Measurements from ENCODE around the gene RASGRP3.

RASGRP3 gene

DNA sequence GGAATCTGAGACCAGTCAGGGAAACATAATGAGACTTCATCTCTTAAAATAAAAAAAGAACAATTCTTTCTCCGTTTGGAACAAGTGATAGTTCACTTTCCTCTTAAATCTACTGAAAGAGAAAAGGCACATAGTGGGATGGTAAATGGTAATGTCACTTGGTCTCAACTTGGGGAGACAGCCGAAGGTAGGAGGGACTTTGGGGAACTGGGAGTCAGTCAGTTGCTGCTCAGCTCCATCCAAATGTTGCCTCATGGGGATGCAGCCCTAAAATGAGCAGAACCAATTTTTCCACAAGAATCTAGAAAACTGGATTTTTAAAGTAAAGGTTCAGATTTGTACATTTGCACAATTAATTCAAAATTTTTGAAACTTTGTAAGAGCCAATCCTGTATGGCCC lies 19.2 kb downstream of the RASGRP3 start:
- H3K4me3 ChIP-seq (ENCODE audit: low read length), result no peak overlapping the region

DNA sequence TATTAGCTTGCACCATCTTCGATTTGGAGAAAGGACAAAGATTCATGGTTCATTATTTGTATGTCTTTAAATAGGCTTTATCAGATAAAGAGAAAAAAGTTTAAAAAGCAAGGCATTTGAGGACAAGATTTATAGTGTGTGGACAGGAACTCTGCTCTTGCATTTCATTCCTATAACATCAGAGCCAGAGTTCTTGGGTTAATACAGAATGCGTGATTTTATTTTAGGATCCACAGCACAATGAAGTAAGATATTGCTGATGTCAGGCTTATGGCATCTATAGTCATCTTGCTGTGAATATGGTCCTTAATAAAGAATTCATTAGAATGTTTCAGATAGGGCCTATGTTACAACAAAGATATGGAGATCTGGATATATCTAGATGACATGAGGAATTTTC lies 19.7 kb downstream of the RASGRP3 start:
- Histone ChIP-seq H3K36me3 (ENCODE audit: insufficient read depth, low read depth, low read length) (no peaks in the 10 kb centered on the region), H3K9me3 (ENCODE audit: insufficient read depth, low read depth, low read length) (no peaks in the 10 kb centered on the region), H3K27me3 (ENCODE audit: insufficient read depth, low read length) (no peaks in the 10 kb centered on the region), H3K4me1 (ENCODE audit: insufficient read depth, low read length) (no peaks in the 10 kb centered on the region), H3K9ac (ENCODE audit: low read depth, low read length) (no peak overlapping the region), H3K27ac (ENCODE audit: low read length) (no peak overlapping the region), H3K4me3 (ENCODE audit: low read length) (no peak overlapping the region)

More for the DNA sequence above, 19.2 kb downstream of the RASGRP3 start:
- no peaks in the 10 kb centered on the region for H3K27me3 ChIP-seq (ENCODE audit: insufficient read depth, low read length)
- H3K4me1 ChIP-seq (ENCODE audit: insufficient read depth, low read length), result no peaks in the 10 kb centered on the region
- no peaks in the 10 kb centered on the region for H3K9me3 ChIP-seq (ENCODE audit: insufficient read depth, low read depth, low read length)
- H3K36me3 ChIP-seq (ENCODE audit: insufficient read depth, low read depth, low read length), result no peaks in the 10 kb centered on the region
- H3K9ac ChIP-seq (ENCODE audit: low read depth, low read length), result no peak overlapping the region
- no peak overlapping the region for H3K27ac ChIP-seq (ENCODE audit: low read length)

DNA sequence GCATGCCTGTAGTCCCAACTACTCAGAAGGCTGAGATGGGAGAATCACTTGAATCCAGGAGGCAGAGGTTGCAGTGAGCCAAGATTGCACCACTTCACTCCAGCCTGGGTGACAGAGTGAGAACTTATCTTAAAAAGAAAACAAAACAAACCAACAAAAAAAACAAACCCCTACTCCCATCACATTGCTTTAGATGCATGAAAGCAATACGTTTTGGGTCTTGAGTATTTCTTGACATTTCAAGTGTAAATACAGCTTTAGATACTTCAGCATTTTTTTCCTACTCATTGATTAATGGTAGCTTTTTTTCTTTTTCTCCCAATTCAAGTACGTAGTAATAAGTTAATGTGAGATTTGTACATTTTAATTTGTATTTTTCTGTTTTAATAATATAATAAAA lies 20.3 kb downstream of the RASGRP3 start:
- Histone ChIP-seq H3K27ac (ENCODE audit: low read length) (no peak overlapping the region), H3K9ac (ENCODE audit: low read depth, low read length) (no peak overlapping the region), H3K4me1 (ENCODE audit: insufficient read depth, low read length) (no peaks in the 10 kb centered on the region), H3K27me3 (ENCODE audit: insufficient read depth, low read length) (no peaks in the 10 kb centered on the region), H3K4me3 (ENCODE audit: low read length) (no peak overlapping the region), H3K9me3 (ENCODE audit: insufficient read depth, low read depth, low read length) (no peaks in the 10 kb centered on the region), H3K36me3 (ENCODE audit: insufficient read depth, low read depth, low read length) (no peaks in the 10 kb centered on the region)

DNA sequence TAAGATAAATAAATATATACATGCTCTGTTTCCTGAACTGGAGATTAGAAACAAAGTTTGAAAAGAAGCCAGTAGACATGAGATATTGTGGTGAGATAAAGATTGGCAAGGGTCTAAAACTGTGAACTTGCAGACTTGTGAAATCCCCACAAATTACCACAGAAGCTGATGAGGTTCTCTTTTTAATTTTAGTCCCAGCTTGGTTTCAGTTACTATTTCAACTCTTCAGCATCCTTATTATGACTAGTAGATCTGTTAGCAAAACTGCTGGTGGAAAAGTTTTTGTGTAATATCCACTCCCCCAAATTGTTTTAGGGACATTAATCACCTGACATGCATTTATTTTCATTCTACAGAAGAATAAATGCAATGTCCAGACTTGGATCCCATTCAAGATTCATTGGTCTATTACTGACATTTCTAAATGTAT lies 20.8 kb downstream of the RASGRP3 start:
- Histone ChIP-seq H3K27ac (ENCODE audit: low read length) (no peak overlapping the region), H3K36me3 (ENCODE audit: insufficient read depth, low read depth, low read length) (no peaks in the 10 kb centered on the region), H3K9ac (ENCODE audit: low read depth, low read length) (no peak overlapping the region)

DNA sequence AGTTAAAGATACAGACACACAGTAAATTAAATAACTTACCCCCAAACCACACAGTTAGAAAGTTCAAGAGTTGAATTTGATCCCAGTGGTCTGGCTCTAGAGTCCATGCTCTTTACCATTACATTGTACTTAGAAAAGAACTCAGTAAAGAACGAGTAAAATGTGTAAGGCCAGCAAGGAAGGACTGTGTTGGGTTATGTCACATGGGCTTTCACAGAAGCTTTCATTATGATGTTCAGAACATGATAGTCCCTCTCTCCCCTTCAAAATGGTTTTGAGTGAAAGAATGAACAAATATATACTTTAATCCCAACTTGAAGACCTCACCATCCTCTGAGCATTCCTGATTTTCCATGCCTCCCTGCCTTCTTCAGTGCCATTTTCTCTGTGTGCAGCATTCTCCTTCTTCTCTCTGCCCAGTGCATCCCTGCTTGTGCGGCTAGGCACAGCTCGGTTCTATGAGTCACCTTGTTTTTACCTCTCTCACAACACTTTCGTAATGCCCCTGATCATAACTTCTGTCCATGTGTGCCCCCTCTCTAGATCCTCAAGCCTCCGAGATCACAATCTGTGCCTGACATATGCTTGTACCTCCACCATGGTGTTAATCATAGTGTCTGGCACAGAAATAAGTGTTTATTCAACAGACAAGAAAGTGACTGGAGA lies 22.0 kb downstream of the RASGRP3 start:
- no peak overlapping the region for H3K27ac ChIP-seq (ENCODE audit: low read length)
- no peak overlapping the region for H3K9ac ChIP-seq (ENCODE audit: low read depth, low read length)
- H3K36me3 ChIP-seq (ENCODE audit: insufficient read depth, low read depth, low read length), result no peaks in the 10 kb centered on the region
- H3K27me3 ChIP-seq (ENCODE audit: insufficient read depth, low read length), result no peaks in the 10 kb centered on the region
- H3K9me3 ChIP-seq (ENCODE audit: insufficient read depth, low read depth, low read length), result no peaks in the 10 kb centered on the region
- H3K4me3 ChIP-seq (ENCODE audit: low read length), result no peak overlapping the region
- no peaks in the 10 kb centered on the region for H3K4me1 ChIP-seq (ENCODE audit: insufficient read depth, low read length)

More for the DNA sequence above, 20.8 kb downstream of the RASGRP3 start:
- H3K9me3 ChIP-seq (ENCODE audit: insufficient read depth, low read depth, low read length), result no peaks in the 10 kb centered on the region
- no peaks in the 10 kb centered on the region for H3K27me3 ChIP-seq (ENCODE audit: insufficient read depth, low read length)
- H3K4me1 ChIP-seq (ENCODE audit: insufficient read depth, low read length), result no peaks in the 10 kb centered on the region
- no peak overlapping the region for H3K4me3 ChIP-seq (ENCODE audit: low read length)

DNA sequence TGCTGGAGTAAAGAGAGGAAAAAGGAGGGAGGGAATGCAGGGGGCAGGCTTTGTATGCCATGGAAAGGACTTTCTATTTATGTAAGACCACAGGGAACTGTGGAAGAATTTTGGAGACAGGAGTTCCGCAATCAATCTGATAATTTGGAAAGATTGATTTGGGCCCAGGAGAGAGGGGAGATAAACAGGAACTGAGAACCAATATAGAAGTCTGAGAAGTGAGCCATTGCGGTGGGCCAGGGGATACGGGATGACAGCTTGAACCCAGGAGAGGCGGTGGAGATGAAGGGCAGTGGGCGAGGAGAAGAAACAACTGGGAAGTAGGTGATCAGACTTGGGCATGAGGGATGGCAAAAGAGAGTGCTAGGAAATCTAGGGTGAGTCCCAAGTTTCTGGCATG lies 23.7 kb downstream of the RASGRP3 start:
- Histone ChIP-seq H3K27me3 (ENCODE audit: insufficient read depth, low read length) (no peaks in the 10 kb centered on the region), H3K9me3 (ENCODE audit: insufficient read depth, low read depth, low read length) (no peaks in the 10 kb centered on the region), H3K36me3 (ENCODE audit: insufficient read depth, low read depth, low read length) (no peaks in the 10 kb centered on the region), H3K4me1 (ENCODE audit: insufficient read depth, low read length) (no peaks in the 10 kb centered on the region), H3K9ac (ENCODE audit: low read depth, low read length) (no peak overlapping the region), H3K4me3 (ENCODE audit: low read length) (no peak overlapping the region), H3K27ac (ENCODE audit: low read length) (no peak overlapping the region)

DNA sequence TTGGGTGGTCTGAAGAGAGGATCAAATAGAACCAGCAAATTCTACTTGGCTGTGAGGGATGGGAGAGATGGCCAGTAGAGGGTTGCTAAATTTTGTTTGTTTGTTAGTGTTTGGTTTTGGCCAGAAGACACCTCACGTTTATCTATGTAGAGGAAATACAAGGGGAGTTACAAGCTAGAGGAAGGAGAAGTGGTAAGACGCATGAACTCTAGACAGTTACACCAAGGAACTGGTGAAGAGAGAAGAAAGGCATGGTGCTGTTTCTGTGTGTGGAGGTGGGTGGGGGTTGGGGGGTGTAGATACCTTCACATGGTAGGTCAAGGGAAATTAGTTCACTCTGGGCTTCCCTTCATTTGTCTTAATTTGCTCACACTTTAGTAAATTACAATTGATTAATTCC lies 25.6 kb downstream of the RASGRP3 start:
- Histone ChIP-seq H3K9me3 (ENCODE audit: insufficient read depth, low read depth, low read length) (no peaks in the 10 kb centered on the region), H3K36me3 (ENCODE audit: insufficient read depth, low read depth, low read length) (no peaks in the 10 kb centered on the region), H3K4me1 (ENCODE audit: insufficient read depth, low read length) (no peaks in the 10 kb centered on the region), H3K4me3 (ENCODE audit: low read length) (no peak overlapping the region), H3K9ac (ENCODE audit: low read depth, low read length) (no peak overlapping the region), H3K27me3 (ENCODE audit: insufficient read depth, low read length) (no peaks in the 10 kb centered on the region), H3K27ac (ENCODE audit: low read length) (no peak overlapping the region)

DNA sequence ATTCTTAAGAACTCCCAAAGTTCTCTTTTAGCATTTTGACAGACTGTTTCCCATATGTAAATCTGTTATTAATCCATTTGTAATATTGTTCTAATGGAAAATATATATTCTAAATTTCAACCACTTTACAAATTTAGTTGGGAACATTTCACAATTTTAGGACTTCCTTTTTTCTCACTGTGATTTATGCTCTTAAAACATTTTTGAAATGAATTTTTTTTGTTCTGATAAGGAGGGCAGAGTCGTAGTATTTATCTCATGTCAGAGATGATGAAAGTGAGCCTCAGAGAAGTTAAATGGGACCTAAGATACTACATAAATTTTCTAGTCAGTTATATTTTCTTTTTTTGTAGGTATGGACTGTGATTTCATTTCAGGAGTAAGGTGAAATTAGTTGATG lies 26.6 kb downstream of the RASGRP3 start:
- H3K27me3 ChIP-seq (ENCODE audit: insufficient read depth, low read length), result no peaks in the 10 kb centered on the region
- no peaks in the 10 kb centered on the region for H3K4me1 ChIP-seq (ENCODE audit: insufficient read depth, low read length)
- H3K4me3 ChIP-seq (ENCODE audit: low read length), result no peak overlapping the region
- no peak overlapping the region for H3K9ac ChIP-seq (ENCODE audit: low read depth, low read length)
- H3K27ac ChIP-seq (ENCODE audit: low read length), result no peak overlapping the region
- no peaks in the 10 kb centered on the region for H3K36me3 ChIP-seq (ENCODE audit: insufficient read depth, low read depth, low read length)
- H3K9me3 ChIP-seq (ENCODE audit: insufficient read depth, low read depth, low read length), result no peaks in the 10 kb centered on the region

DNA sequence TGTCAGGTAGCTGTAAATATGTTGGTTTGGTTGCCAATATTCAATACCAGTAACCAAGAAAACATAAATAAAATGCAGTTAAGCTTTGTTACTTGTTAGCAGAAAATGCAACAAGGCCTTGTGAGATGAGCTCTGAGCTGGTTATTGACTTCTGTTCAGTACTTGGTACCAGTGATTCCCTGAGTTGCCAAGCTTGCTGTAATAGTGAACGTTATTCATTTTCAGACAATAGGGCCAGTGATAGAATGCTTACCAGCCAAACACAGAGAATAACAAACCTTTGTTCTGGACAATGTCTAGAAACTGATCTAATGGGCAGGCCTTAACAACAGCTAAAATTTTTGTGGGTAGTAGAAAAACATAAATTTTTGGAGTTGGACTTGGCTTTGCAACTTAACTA lies 29.5 kb downstream of the RASGRP3 start:
- no peaks in the 10 kb centered on the region for H3K9me3 ChIP-seq (ENCODE audit: insufficient read depth, low read depth, low read length)
- no peaks in the 10 kb centered on the region for H3K27me3 ChIP-seq (ENCODE audit: insufficient read depth, low read length)
- no peak overlapping the region for H3K4me3 ChIP-seq (ENCODE audit: low read length)
- no peak overlapping the region for H3K9ac ChIP-seq (ENCODE audit: low read depth, low read length)
- no peak overlapping the region for H3K27ac ChIP-seq (ENCODE audit: low read length)
- no peaks in the 10 kb centered on the region for H3K4me1 ChIP-seq (ENCODE audit: insufficient read depth, low read length)
- no peaks in the 10 kb centered on the region for H3K36me3 ChIP-seq (ENCODE audit: insufficient read depth, low read depth, low read length)

DNA sequence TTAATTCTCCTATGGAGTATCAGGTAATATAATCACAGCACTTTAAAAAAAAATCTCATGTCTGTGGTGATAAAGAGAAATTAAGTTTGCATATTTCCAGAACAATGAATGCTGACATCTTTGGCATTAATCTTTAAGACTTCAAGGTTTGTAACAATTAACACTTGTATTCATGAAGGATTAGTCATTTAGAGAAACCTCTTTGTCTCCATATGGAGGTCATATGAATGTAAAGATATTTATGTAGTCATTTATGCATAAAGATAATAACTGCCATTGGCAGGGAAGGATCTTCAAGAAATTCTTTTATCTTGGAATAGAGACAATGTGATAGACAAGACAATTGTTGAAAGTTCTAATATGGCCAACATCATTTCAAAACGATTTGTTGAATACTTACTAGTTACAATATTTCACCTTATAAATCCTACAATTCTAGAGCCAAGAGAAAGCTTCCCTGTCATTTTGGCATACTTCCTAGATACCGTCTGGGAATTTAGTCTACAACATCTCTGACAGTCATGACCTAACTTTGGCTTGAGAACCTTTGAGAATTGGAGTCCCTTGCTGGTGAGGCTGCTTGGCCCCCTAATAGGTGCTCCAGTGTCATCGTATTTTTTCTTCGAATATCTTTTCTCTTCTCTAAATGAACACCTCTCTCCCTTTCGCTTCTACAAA lies 33.6 kb downstream of the RASGRP3 start:
- Histone ChIP-seq H3K4me1 (ENCODE audit: insufficient read depth, low read length) (no peaks in the 10 kb centered on the region), H3K9ac (ENCODE audit: low read depth, low read length) (no peak overlapping the region), H3K4me3 (ENCODE audit: low read length) (no peak overlapping the region), H3K27me3 (ENCODE audit: insufficient read depth, low read length) (no peaks in the 10 kb centered on the region), H3K36me3 (ENCODE audit: insufficient read depth, low read depth, low read length) (no peaks in the 10 kb centered on the region), H3K9me3 (ENCODE audit: insufficient read depth, low read depth, low read length) (no peaks in the 10 kb centered on the region), H3K27ac (ENCODE audit: low read length) (no peak overlapping the region)

DNA sequence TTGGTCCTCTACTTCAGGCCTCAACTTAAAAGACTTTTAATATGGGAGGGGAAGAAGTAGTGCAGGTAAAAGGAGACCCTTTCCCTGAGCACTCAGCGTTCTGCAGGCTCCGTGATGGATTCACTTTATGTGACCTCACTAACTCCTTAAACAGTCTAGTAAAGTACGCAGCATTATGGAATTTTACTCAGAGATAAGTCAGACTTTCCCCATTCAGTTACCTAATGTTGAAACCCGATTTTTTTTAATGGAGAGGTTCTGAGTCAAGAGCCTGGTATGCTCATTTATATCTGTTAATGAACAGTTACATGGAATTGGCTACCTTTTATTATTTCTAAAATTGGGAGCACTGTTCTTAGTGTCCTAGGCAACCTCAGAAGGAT lies 34.1 kb downstream of the RASGRP3 start:
- Histone ChIP-seq H3K27ac (ENCODE audit: low read length) (no peak overlapping the region), H3K27me3 (ENCODE audit: insufficient read depth, low read length) (no peaks in the 10 kb centered on the region), H3K9me3 (ENCODE audit: insufficient read depth, low read depth, low read length) (no peaks in the 10 kb centered on the region), H3K4me3 (ENCODE audit: low read length) (no peak overlapping the region), H3K36me3 (ENCODE audit: insufficient read depth, low read depth, low read length) (no peaks in the 10 kb centered on the region), H3K4me1 (ENCODE audit: insufficient read depth, low read length) (no peaks in the 10 kb centered on the region), H3K9ac (ENCODE audit: low read depth, low read length) (no peak overlapping the region)

DNA sequence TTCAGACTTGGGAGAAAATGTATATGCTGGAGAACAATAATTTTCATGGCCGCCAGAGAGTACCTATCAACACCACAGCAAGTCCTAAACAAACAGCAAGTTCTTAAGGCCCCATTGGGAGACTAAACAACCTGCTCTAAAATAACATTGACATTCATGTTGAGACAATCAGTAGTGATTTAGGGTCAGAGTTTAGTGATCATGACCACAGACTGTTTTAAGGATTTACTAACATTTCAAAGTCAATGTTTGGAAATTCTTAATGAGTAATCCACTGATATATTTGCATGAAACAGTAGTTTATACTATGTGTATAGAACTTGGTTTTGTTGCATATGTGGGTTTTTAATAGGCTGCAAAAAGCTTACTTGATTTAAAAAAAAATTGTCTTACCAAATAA lies 34.7 kb downstream of the RASGRP3 start:
- no peak overlapping the region for H3K9ac ChIP-seq (ENCODE audit: low read depth, low read length)
- no peaks in the 10 kb centered on the region for H3K36me3 ChIP-seq (ENCODE audit: insufficient read depth, low read depth, low read length)
- no peaks in the 10 kb centered on the region for H3K9me3 ChIP-seq (ENCODE audit: insufficient read depth, low read depth, low read length)
- H3K27ac ChIP-seq (ENCODE audit: low read length), result no peak overlapping the region
- no peaks in the 10 kb centered on the region for H3K27me3 ChIP-seq (ENCODE audit: insufficient read depth, low read length)
- H3K4me1 ChIP-seq (ENCODE audit: insufficient read depth, low read length), result no peaks in the 10 kb centered on the region
- H3K4me3 ChIP-seq (ENCODE audit: low read length), result no peak overlapping the region
